Osteocyte (in vitro differentiated cells): ENCODE data around the gene LARP4B. TPM values are rescaled to one million over a fixed set of nuclear protein-coding genes. Genes with fewer than 3 reads are reported as not detected.

Source experiments
- DNase-seq: peaks from one replicate; pipeline ENCODE4 v3.0.0; 2021; ENCODE audit warnings: mixed read lengths; ENCODE audit not compliant: unreplicated experiment; ENCODE audit errors: extremely low spot score
- H3K27ac Mint-ChIP-seq: one replicate; pipeline ENCODE4 v1.8.0; 2021; ENCODE audit warnings: mild to moderate bottlenecking, mixed read lengths; ENCODE audit not compliant: unreplicated experiment
- H3K27me3 Mint-ChIP-seq: one replicate; pipeline ENCODE4 v1.8.0; 2021; ENCODE audit warnings: mixed read lengths; ENCODE audit not compliant: unreplicated experiment
- H3K36me3 Mint-ChIP-seq: one replicate; pipeline ENCODE4 v1.8.0; 2021; ENCODE audit warnings: mixed read lengths; ENCODE audit not compliant: unreplicated experiment
- H3K4me1 Mint-ChIP-seq: one replicate; pipeline ENCODE4 v1.8.0; 2021; ENCODE audit warnings: mixed read lengths; ENCODE audit not compliant: unreplicated experiment
- H3K4me3 Mint-ChIP-seq: one replicate; pipeline ENCODE4 v1.8.0; 2021; ENCODE audit warnings: mild to moderate bottlenecking, moderate library complexity, mixed read lengths; ENCODE audit not compliant: unreplicated experiment
- H3K9me3 Mint-ChIP-seq: one replicate; pipeline ENCODE4 v1.8.0; 2021; ENCODE audit warnings: mixed read lengths; ENCODE audit not compliant: unreplicated experiment
- total RNA-seq: library from RNA; stranded (reverse); gene quantifications from 2 replicates; pipeline ENCODE4 v1.2.1, GENCODE V29; 2021
- TF ChIP-seq, protein P1 (sequence below): fragments of 200-600 bp; sonication (generic); IDR thresholded peaks from 2 replicates; pipeline ENCODE4 v1.5.0; 2021; ENCODE audit warnings: antibody characterized with exemption, mild to moderate bottlenecking, moderate library complexity

Gene LARP4B
- total RNA-seq, 1 donor from 2014 or later, result 79.6 TPM

- TF ChIP-seq, protein P1, sequence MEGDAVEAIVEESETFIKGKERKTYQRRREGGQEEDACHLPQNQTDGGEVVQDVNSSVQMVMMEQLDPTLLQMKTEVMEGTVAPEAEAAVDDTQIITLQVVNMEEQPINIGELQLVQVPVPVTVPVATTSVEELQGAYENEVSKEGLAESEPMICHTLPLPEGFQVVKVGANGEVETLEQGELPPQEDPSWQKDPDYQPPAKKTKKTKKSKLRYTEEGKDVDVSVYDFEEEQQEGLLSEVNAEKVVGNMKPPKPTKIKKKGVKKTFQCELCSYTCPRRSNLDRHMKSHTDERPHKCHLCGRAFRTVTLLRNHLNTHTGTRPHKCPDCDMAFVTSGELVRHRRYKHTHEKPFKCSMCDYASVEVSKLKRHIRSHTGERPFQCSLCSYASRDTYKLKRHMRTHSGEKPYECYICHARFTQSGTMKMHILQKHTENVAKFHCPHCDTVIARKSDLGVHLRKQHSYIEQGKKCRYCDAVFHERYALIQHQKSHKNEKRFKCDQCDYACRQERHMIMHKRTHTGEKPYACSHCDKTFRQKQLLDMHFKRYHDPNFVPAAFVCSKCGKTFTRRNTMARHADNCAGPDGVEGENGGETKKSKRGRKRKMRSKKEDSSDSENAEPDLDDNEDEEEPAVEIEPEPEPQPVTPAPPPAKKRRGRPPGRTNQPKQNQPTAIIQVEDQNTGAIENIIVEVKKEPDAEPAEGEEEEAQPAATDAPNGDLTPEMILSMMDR, result no peak
These were observed 14.3 kb upstream of the LARP4B start for GRCh38 chr10:945778-946177.

DNA sequence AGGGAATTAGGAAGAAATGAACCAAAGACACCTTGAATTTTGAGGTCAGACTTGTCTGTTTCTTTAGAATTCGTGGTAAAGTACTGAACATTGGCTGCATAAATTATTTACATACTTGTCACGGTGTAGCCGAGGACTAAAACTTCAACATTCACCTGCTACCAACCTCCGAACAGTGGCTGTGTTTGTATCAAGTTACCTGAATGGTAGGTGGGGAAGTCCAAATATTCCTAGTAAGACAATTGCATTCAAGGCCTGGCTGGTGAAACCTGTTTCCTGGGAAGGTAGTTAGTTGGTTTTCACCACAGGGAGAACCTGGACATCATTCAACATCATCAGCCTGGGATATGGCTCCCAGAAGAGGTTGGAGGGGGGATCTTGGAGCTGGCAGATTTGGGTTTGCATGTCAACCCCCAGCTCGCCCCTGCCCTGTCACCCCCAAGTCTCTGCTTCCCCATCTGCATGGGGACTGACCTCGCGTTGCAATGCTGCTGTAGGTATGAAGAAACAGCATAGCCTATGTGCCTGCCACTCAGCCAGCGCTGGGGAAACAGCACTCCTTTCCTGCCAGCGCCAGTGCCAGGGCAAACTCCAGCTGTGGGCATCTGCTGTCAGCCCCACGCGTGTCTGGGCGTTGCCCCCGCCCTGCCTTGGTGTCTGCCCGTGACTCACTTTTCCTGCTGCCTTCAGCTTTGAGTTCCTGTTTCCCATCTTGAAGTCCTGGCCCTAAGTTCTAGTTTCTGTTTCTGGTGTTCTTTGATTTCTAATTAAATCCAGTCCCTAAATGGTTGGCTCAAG, 12.7 kb upstream of the LARP4B start:
- Mint-ChIP-seq H3K27me3 (no peaks in the 10 kb centered on the region), H3K4me1 (peaks cover 4% of the 10 kb centered on the region), H3K36me3 (no peaks in the 10 kb centered on the region), H3K4me3 (no peak overlapping the region), H3K9me3 (no peaks in the 10 kb centered on the region), H3K27ac (peak overlapping the region; percentile 20)
- DNase-seq, result no peak
- TF ChIP-seq, protein P1, result no peak

More at GRCh38 chr10:945778-946177, 14.3 kb upstream of the LARP4B start:
- H3K27ac Mint-ChIP-seq, result no peak overlapping the region
- H3K36me3 Mint-ChIP-seq, result no peaks in the 10 kb centered on the region
- H3K27me3 Mint-ChIP-seq, result peaks cover 3% of the 10 kb centered on the region
- H3K4me3 Mint-ChIP-seq, result no peak overlapping the region
- H3K9me3 Mint-ChIP-seq, result no peaks in the 10 kb centered on the region
- DNase-seq, result no peak
- peaks cover 4% of the 10 kb centered on the region for H3K4me1 Mint-ChIP-seq

DNA sequence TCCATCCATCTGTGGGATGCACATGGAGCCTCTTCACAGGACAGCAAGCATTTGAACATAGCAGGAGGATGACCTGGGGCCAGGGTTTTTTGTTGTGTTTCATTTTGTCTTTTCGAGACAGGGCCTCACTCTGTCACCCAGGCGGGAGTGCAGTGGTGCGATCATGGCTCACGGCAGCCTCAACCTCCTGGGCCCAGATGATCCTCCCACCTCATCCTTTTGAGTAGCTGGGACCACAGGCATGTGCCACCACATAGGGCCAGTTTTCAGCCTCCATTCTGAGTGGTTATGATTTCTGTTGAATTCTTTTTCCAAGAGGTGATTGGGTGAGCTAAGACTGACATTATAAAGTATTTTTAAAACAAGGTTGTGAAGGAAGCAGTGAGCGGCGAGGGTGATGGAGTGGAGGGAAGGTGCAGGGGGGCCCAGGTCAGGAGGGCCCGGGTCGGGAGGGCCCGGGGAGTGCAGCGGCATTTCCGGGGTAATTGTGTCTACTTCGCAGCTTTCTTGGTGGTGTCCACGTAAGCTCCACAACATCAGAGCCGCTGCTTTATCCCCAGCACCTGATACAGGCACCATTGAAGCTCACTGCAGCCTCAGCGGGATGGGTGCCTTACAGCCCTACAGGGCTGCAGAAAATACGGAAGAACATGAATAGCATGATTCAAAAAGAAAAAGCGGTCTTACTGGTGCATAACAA, 12.0 kb upstream of the LARP4B start:
- Mint-ChIP-seq H3K27me3 (no peaks in the 10 kb centered on the region), H3K4me1 (peaks cover 10% of the 10 kb centered on the region), H3K36me3 (no peaks in the 10 kb centered on the region), H3K9me3 (no peaks in the 10 kb centered on the region), H3K4me3 (no peak overlapping the region), H3K27ac (no peak overlapping the region)
- TF ChIP-seq, protein P1, result no peak
- no peak for DNase-seq

- peak overlapping the region; percentile 37 for H3K27ac Mint-ChIP-seq
- DNase-seq, result no peak
- no peaks in the 10 kb centered on the region for H3K36me3 Mint-ChIP-seq
- H3K4me3 Mint-ChIP-seq, result no peak overlapping the region
- TF ChIP-seq, protein P1, result no peak
- H3K9me3 Mint-ChIP-seq, result no peaks in the 10 kb centered on the region
- H3K27me3 Mint-ChIP-seq, result no peaks in the 10 kb centered on the region
- H3K4me1 Mint-ChIP-seq, result peaks cover 6% of the 10 kb centered on the region
These were observed 7.6 kb upstream of the LARP4B start for GRCh38 chr10:938941-939678.
